ENCODE data around the gene CNTN5.

CNTN5 gene

GRCh38 chr11:100319691-100320090 is 1298.9 kb downstream of the CNTN5 start:
- Histone ChIP-seq H3K9me3 (ENCODE audit: control insufficient read depth, insufficient read depth, low read length) (no peaks in the 10 kb centered on the region), H3K4me1 (ENCODE audit: control insufficient read depth, insufficient read depth, low read length) (no peaks in the 10 kb centered on the region), H3K4me3 (ENCODE audit: low read depth, low read length) (no peak overlapping the region), H3K27me3 (ENCODE audit: control insufficient read depth, insufficient read depth, low read length) (no peaks in the 10 kb centered on the region), H3K9ac (ENCODE audit: low read depth, low read length) (no peak overlapping the region), H3K36me3 (ENCODE audit: control insufficient read depth, insufficient read depth, low read length) (no peaks in the 10 kb centered on the region)

- no peak overlapping the region for H3K9ac ChIP-seq (ENCODE audit: low read depth, low read length)
- H3K4me1 ChIP-seq (ENCODE audit: control insufficient read depth, insufficient read depth, low read length), result no peaks in the 10 kb centered on the region
- H3K9me3 ChIP-seq (ENCODE audit: control insufficient read depth, insufficient read depth, low read length), result no peaks in the 10 kb centered on the region
Measured at GRCh38 chr11:100328626-100329340, 1308.0 kb downstream of the CNTN5 start.

GRCh38 chr11:100329352-100329751 is 1308.6 kb downstream of the CNTN5 start:
- H3K4me3 ChIP-seq (ENCODE audit: low read depth, low read length), result no peak overlapping the region
- no peak overlapping the region for H3K9ac ChIP-seq (ENCODE audit: low read depth, low read length)
- no peaks in the 10 kb centered on the region for H3K9me3 ChIP-seq (ENCODE audit: control insufficient read depth, insufficient read depth, low read length)
- H3K36me3 ChIP-seq (ENCODE audit: control insufficient read depth, insufficient read depth, low read length), result no peaks in the 10 kb centered on the region
- H3K4me1 ChIP-seq (ENCODE audit: control insufficient read depth, insufficient read depth, low read length), result no peaks in the 10 kb centered on the region
- no peaks in the 10 kb centered on the region for H3K27me3 ChIP-seq (ENCODE audit: control insufficient read depth, insufficient read depth, low read length)

More at GRCh38 chr11:100328626-100329340, 1308.0 kb downstream of the CNTN5 start:
- H3K27me3 ChIP-seq (ENCODE audit: control insufficient read depth, insufficient read depth, low read length), result no peaks in the 10 kb centered on the region
- no peaks in the 10 kb centered on the region for H3K36me3 ChIP-seq (ENCODE audit: control insufficient read depth, insufficient read depth, low read length)
- H3K4me3 ChIP-seq (ENCODE audit: low read depth, low read length), result no peak overlapping the region

GRCh38 chr11:100336873-100337272 is 1316.1 kb downstream of the CNTN5 start:
- Histone ChIP-seq H3K27me3 (ENCODE audit: control insufficient read depth, insufficient read depth, low read length) (no peaks in the 10 kb centered on the region), H3K9me3 (ENCODE audit: control insufficient read depth, insufficient read depth, low read length) (no peaks in the 10 kb centered on the region), H3K9ac (ENCODE audit: low read depth, low read length) (no peak overlapping the region), H3K36me3 (ENCODE audit: control insufficient read depth, insufficient read depth, low read length) (no peaks in the 10 kb centered on the region), H3K4me1 (ENCODE audit: control insufficient read depth, insufficient read depth, low read length) (peaks cover 2% of the 10 kb centered on the region), H3K4me3 (ENCODE audit: low read depth, low read length) (no peak overlapping the region)

GRCh38 chr11:100338144-100338840 is 1317.5 kb downstream of the CNTN5 start:
- Histone ChIP-seq H3K4me3 (ENCODE audit: low read depth, low read length) (no peak overlapping the region), H3K36me3 (ENCODE audit: control insufficient read depth, insufficient read depth, low read length) (no peaks in the 10 kb centered on the region), H3K4me1 (ENCODE audit: control insufficient read depth, insufficient read depth, low read length) (peaks cover 2% of the 10 kb centered on the region), H3K9me3 (ENCODE audit: control insufficient read depth, insufficient read depth, low read length) (no peaks in the 10 kb centered on the region), H3K27me3 (ENCODE audit: control insufficient read depth, insufficient read depth, low read length) (no peaks in the 10 kb centered on the region), H3K9ac (ENCODE audit: low read depth, low read length) (no peak overlapping the region)

- no peak overlapping the region for H3K4me3 ChIP-seq (ENCODE audit: low read depth, low read length)
- H3K4me1 ChIP-seq (ENCODE audit: control insufficient read depth, insufficient read depth, low read length), result peaks cover 2% of the 10 kb centered on the region
- no peak overlapping the region for H3K9ac ChIP-seq (ENCODE audit: low read depth, low read length)
- H3K9me3 ChIP-seq (ENCODE audit: control insufficient read depth, insufficient read depth, low read length), result no peaks in the 10 kb centered on the region
- H3K27me3 ChIP-seq (ENCODE audit: control insufficient read depth, insufficient read depth, low read length), result no peaks in the 10 kb centered on the region
- H3K36me3 ChIP-seq (ENCODE audit: control insufficient read depth, insufficient read depth, low read length), result no peaks in the 10 kb centered on the region
Measured at GRCh38 chr11:100340466-100341319, 1319.9 kb downstream of the CNTN5 start.

GRCh38 chr11:100353083-100353482 is 1332.3 kb downstream of the CNTN5 start:
- no peaks in the 10 kb centered on the region for H3K27me3 ChIP-seq (ENCODE audit: control insufficient read depth, insufficient read depth, low read length)
- no peaks in the 10 kb centered on the region for H3K36me3 ChIP-seq (ENCODE audit: control insufficient read depth, insufficient read depth, low read length)
- H3K4me1 ChIP-seq (ENCODE audit: control insufficient read depth, insufficient read depth, low read length), result no peaks in the 10 kb centered on the region
- H3K9ac ChIP-seq (ENCODE audit: low read depth, low read length), result no peak overlapping the region
- H3K4me3 ChIP-seq (ENCODE audit: low read depth, low read length), result no peak overlapping the region
- H3K9me3 ChIP-seq (ENCODE audit: control insufficient read depth, insufficient read depth, low read length), result no peaks in the 10 kb centered on the region

- no peaks in the 10 kb centered on the region for H3K27me3 ChIP-seq (ENCODE audit: control insufficient read depth, insufficient read depth, low read length)
- no peak overlapping the region for H3K9ac ChIP-seq (ENCODE audit: low read depth, low read length)
- no peaks in the 10 kb centered on the region for H3K4me1 ChIP-seq (ENCODE audit: control insufficient read depth, insufficient read depth, low read length)
- H3K9me3 ChIP-seq (ENCODE audit: control insufficient read depth, insufficient read depth, low read length), result no peaks in the 10 kb centered on the region
- H3K4me3 ChIP-seq (ENCODE audit: low read depth, low read length), result no peak overlapping the region
- no peaks in the 10 kb centered on the region for H3K36me3 ChIP-seq (ENCODE audit: control insufficient read depth, insufficient read depth, low read length)
Measured at GRCh38 chr11:100354736-100355135, 1334.0 kb downstream of the CNTN5 start.

GRCh38 chr11:100356035-100356434 is 1335.3 kb downstream of the CNTN5 start:
- no peaks in the 10 kb centered on the region for H3K27me3 ChIP-seq (ENCODE audit: control insufficient read depth, insufficient read depth, low read length)
- no peaks in the 10 kb centered on the region for H3K9me3 ChIP-seq (ENCODE audit: control insufficient read depth, insufficient read depth, low read length)
- H3K9ac ChIP-seq (ENCODE audit: low read depth, low read length), result no peak overlapping the region
- H3K4me3 ChIP-seq (ENCODE audit: low read depth, low read length), result no peak overlapping the region
- H3K4me1 ChIP-seq (ENCODE audit: control insufficient read depth, insufficient read depth, low read length), result no peaks in the 10 kb centered on the region
- no peaks in the 10 kb centered on the region for H3K36me3 ChIP-seq (ENCODE audit: control insufficient read depth, insufficient read depth, low read length)

GRCh38 chr11:100359281-100359680 is 1338.5 kb downstream of the CNTN5 start:
- H3K4me1 ChIP-seq (ENCODE audit: control insufficient read depth, insufficient read depth, low read length), result no peaks in the 10 kb centered on the region
- H3K9me3 ChIP-seq (ENCODE audit: control insufficient read depth, insufficient read depth, low read length), result no peaks in the 10 kb centered on the region
- H3K4me3 ChIP-seq (ENCODE audit: low read depth, low read length), result no peak overlapping the region
- no peak overlapping the region for H3K9ac ChIP-seq (ENCODE audit: low read depth, low read length)
- no peaks in the 10 kb centered on the region for H3K36me3 ChIP-seq (ENCODE audit: control insufficient read depth, insufficient read depth, low read length)
- no peaks in the 10 kb centered on the region for H3K27me3 ChIP-seq (ENCODE audit: control insufficient read depth, insufficient read depth, low read length)

GRCh38 chr11:100367892-100368291 is 1347.1 kb downstream of the CNTN5 start:
- H3K4me1 ChIP-seq (ENCODE audit: control insufficient read depth, insufficient read depth, low read length), result no peaks in the 10 kb centered on the region
- H3K4me3 ChIP-seq (ENCODE audit: low read depth, low read length), result no peak overlapping the region
- H3K9ac ChIP-seq (ENCODE audit: low read depth, low read length), result no peak overlapping the region

More at GRCh38 chr11:100367892-100368291, 1347.1 kb downstream of the CNTN5 start:
- H3K9me3 ChIP-seq (ENCODE audit: control insufficient read depth, insufficient read depth, low read length), result no peaks in the 10 kb centered on the region
- no peaks in the 10 kb centered on the region for H3K27me3 ChIP-seq (ENCODE audit: control insufficient read depth, insufficient read depth, low read length)
- H3K36me3 ChIP-seq (ENCODE audit: control insufficient read depth, insufficient read depth, low read length), result no peaks in the 10 kb centered on the region
